Fibroblast of villous mesenchyme (primary cell): ENCODE measurements around the gene KIAA0753. TPM values are rescaled to one million over a fixed set of nuclear protein-coding genes. Genes with fewer than 3 reads are reported as not detected.
"Not testable (repeated sequence)": the region's sequence is repeated elsewhere in the genome, so short reads cannot be mapped to it uniquely, and the experiment has no call there.

Experiments used
- DNase-seq: peaks from one replicate; pipeline ENCODE4 v3.0.0-alpha.2; 2010; ENCODE audit warnings: low read depth
- H3K4me3 ChIP-seq: 2 replicates; pipeline ENCODE4 v1.5.1; 2011; ENCODE audit warnings: low read depth, mild to moderate bottlenecking, low read length
- CTCF ChIP-seq: IDR thresholded peaks from 2 replicates; pipeline ENCODE4 v1.5.1; 2012; ENCODE audit warnings: low read depth, mild to moderate bottlenecking, low read length; ENCODE audit not compliant: insufficient read depth
- total RNA-seq: library from RNA; depleted of rRNA; stranded (reverse); fragments of >200 nt; gene quantifications from 2 replicates; pipeline ENCODE4 v1.2.3, GENCODE V29; 2012

The KIAA0753 gene
- total RNA-seq, 1 donor: 23.3 TPM

- no peak for DNase-seq
- H3K4me3 ChIP-seq: no peak overlapping the region
- no peak for TF ChIP-seq CTCF
Observed at GRCh38 chr17:6577686-6578263, 62.7 kb downstream of the KIAA0753 start.

DNA sequence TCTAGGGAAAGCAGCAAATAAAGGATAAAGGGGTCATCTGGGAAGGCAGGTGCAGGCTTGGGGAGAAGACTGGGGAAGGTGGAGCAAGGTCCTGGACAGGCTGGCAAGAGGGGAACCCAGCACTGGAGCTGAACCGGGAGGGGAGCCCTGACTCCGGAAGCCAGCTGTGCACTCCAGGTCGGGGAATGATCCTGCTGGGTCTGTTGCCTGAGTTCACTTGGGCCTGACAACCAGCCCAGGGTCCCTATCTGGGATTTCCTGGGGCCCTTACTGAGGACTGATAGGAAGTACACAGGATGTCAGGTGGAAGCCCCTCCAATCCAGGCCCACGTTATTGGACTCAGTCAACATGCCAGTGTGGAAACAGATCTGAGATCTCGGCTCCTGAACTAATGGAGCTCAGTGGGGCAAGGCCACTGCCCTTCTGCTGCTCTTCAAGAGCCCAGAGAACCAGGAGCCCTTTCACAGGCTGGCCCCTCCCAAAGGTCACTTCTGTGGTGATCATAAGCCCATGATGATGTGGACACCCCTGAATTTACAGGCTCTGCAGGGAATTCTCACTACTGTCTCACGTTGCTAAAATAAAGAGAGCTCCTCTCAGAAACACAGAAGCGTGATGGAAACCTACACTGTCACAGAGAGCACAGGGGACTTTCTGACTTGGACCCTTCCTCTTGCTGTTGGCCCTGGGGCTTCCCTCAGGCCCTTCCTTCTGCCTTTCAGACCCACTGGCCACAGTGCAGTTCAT is 64.3 kb downstream of the KIAA0753 start:
- no peak overlapping the region for H3K4me3 ChIP-seq
- DNase-seq: no peak
- no peak for TF ChIP-seq CTCF

DNA sequence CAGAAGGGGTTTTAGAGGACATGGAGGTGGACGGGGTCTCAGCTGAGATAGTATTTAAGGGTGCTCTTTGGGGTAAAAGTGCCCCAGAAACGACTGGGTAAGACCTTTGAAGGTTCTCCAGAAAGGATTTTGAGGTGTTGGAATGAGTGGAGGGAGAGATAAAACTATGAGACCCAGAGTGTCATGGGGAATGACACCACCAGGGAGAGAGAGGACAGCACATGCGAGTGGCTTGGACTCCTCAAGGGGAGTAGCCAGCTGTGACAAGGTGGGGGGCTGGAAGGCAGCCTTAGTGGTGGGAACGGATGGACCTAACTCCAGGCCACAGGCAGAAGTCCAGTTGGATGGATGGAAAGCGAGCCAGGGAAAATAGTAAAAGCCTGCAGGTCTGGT is 64.9 kb downstream of the KIAA0753 start:
- no peak overlapping the region for H3K4me3 ChIP-seq
- no peak for TF ChIP-seq CTCF
- DNase-seq: no peak

DNA sequence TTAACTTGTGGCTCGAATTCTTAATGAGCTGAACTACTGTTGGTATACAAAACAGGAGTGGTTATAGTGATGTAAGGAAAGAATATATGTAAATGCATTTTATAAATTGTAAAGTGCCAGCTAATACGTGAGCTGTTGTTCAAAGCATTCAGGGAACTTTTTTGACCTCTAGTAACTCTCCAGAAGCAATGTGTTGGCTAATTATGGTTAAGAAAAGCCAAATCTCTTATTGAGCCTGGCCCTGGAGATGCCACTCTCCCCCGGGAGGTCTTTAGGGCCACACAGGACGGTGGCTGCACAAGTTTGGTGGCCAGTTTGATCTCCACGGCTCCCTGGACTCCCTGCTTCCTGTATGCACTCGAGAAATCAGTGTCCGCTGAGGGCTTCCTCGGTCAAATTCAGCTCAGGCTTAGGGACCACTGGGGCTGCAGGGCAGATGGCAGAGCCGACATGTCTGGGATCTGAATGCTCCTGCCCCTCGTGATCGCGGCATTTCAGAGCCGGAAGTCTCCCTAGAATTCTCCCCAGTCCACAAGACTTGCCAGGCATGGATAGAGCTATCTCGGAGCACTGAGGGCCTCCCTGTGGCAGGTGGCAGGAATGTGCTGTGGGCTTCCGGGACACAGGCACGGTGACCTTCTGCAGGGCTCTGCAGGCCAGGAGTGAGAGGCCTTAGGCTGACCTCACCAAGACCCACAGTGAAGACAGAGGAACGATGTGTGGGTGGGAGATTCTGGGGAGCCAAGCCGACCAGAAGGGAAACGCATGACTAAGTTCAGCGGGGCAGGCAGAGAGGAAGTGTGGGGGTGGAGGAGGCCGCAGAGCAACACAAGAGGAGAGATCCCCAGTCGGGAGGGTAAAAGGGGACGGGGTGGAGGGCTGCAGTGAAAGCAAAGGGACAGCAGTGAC is 65.6 kb downstream of the KIAA0753 start:
- H3K4me3 ChIP-seq: no peak overlapping the region
- DNase-seq: peak; percentile 36
- no peak for TF ChIP-seq CTCF

DNA sequence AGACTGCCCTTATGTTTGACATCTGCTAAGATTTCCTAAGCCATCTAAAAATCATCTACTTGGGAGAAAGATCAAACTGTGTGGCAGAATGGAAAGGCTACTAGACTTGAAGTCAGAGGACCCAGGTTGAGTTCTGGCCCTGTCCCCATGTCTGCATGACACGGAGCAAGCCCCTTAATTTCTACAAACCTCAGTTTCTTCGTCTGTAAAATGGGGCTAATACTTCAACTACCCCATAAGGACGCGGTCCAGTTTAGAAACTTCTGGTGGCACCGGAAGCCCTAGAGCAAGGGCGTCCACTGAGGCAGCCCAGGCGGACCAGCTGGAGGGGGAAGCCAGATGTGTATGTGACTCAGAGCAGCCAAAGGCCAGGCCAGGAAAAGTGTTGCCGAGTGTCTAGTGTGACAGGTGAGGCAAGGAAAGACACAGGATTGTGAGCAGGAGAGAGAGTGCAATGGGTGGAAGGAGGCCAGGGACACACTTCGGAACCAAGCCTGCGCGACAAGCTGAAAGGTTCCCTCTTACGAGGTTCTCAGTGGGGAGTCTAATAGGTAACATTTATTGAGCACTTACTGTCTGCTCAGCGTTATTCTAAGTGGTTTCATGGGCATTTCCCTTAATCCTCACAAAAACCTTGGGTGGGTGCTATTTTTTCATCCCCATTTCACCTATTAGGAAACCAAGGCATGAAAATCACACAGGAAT is 66.4 kb downstream of the KIAA0753 start:
- TF ChIP-seq CTCF: no peak
- DNase-seq: no peak
- no peak overlapping the region for H3K4me3 ChIP-seq

DNA sequence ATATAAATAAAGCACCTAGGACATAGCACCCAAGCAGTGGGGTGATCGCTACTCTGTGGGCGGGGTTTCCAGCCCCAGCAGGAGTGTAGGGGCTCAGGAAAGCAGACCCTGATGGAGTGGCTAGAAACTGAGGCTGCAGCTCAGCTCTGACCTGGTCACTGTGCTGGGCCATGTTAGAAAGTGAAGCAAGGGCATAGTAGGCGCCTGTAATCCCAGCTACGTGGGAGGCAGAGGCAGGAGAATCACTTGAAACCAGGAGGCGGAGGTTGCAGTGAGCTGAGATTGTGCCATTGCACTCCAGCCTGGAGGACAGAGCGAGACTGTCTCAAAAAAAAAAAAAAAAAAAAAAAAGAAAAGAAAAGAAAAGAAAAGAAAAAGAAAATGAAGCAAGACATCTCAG is 67.0 kb downstream of the KIAA0753 start:
- not testable (repeated sequence) for H3K4me3 ChIP-seq, DNase-seq
